K562 (cell line): ENCODE measurements around the gene IGLL1. TPM values are rescaled to one million over a fixed set of nuclear protein-coding genes. Genes with fewer than 3 reads are reported as not detected.

Experiments
- ATAC-seq: fragments of 200-7000 bp; cut with Tn5 transposase; 3 replicates; pipeline ENCODE4 v1.9.1; 2020; ENCODE audit warnings: moderate library complexity
- BruUV-seq: library from RNA; stranded (reverse); fragments of 400-500 nt; replicated peaks from 2 replicates; lab custom pipeline; 2021; lab: Mats Ljungman, UMichigan
- CTCF ChIA-PET: fragments of 300-600 bp; formaldehyde crosslinking; extraction: SDS; loops from one replicate; lab custom pipeline; 2021; ENCODE audit warnings: low intra/inter-chr PET ratio; lab: Yijun Ruan, JAX
- POLR2A ChIA-PET: fragments of 300-600, 350-650 bp; sonication (Branson Sonifier 250); formaldehyde crosslinking; extraction: SDS; loops from one replicate; lab custom pipeline; 2021; ENCODE audit warnings: antibody characterized with exemption, inconsistent platforms; lab: Yijun Ruan, JAX
- DNase-seq, 4 experiments: peaks; one replicate each; pipeline versions ENCODE4 v3.0.0 to v3.0.0-alpha.2; 2011 to 2018; ENCODE audit warnings: low spot score in 3 of 4, mixed read lengths in 3 of 4; ENCODE audit errors: extremely low read depth in 1 of 4
- FAIRE-seq: peaks from 2 replicates; lab custom pipeline; 2011; peaks lifted over from hg19 to GRCh38; lab: Jason Lieb, UNC
- H2AFZ ChIP-seq: 2 replicates; pipeline ENCODE4 v1.6.0; 2011; ENCODE audit warnings: low read depth, low read length, control low read depth, inconsistent platforms
- H3K27ac ChIP-seq: fragments of 200-600 bp; 3 replicates; pipeline ENCODE4 v1.8.0; 2011; ENCODE audit warnings: low read depth, mild to moderate bottlenecking, control low read depth, inconsistent platforms, low read length, moderate library complexity, mixed read lengths; ENCODE audit errors: extremely low read depth
- H3K27me3 ChIP-seq, 2 experiments: fragments of 300-600 bp in 1 of 2; 2 replicates in 1 of 2; 3 replicates in 1 of 2; pipeline versions ENCODE4 v1.6.0 to v1.8.0; 2011; ENCODE audit warnings: inconsistent platforms in 2 of 2, low read length in 2 of 2, mild to moderate bottlenecking in 1 of 2, mixed read lengths in 1 of 2, moderate library complexity in 1 of 2; ENCODE audit not compliant: control insufficient read depth in 2 of 2, insufficient read depth in 2 of 2
- H3K36me3 ChIP-seq: fragments of 300-600 bp; 3 replicates; pipeline ENCODE4 v1.8.0; 2011; ENCODE audit warnings: mild to moderate bottlenecking, low read length, inconsistent platforms; ENCODE audit not compliant: control insufficient read depth, insufficient read depth
- H3K4me1 ChIP-seq, 2 experiments: fragments of 200-600 bp in 1 of 2; replicated peaks in 1 of 2; 2 replicates in 1 of 2; 3 replicates in 1 of 2; pipeline versions ENCODE4 v1.5.1 to v1.8.0; 2011; ENCODE audit warnings: inconsistent platforms in 2 of 2, low read length in 2 of 2, mild to moderate bottlenecking in 1 of 2, mixed read lengths in 1 of 2, moderate library complexity in 1 of 2; ENCODE audit not compliant: control insufficient read depth in 2 of 2, insufficient read depth in 2 of 2
- H3K4me2 ChIP-seq: 2 replicates; pipeline ENCODE4 v1.6.1; 2011; ENCODE audit warnings: low read length, control low read depth, inconsistent platforms, mixed read lengths; ENCODE audit not compliant: insufficient read depth
- H3K4me3 ChIP-seq: fragments of 200-600 bp; sonication (generic), shearing (Covaris generic); 2 replicates; pipeline ENCODE4 v1.5.1; 2016; ENCODE audit warnings: control low read depth, inconsistent platforms
- H3K79me2 ChIP-seq: fragments of 200-600 bp; 3 replicates; pipeline ENCODE4 v1.8.0; 2011; ENCODE audit warnings: low read length, inconsistent platforms; ENCODE audit not compliant: control insufficient read depth, insufficient read depth
- H3K9ac ChIP-seq, 2 experiments: 2 replicates each; pipeline versions ENCODE4 v1.6.0 to v1.6.1; 2011; ENCODE audit warnings: low read depth in 2 of 2, low read length in 2 of 2, control low read depth in 1 of 2, inconsistent platforms in 1 of 2, mild to moderate bottlenecking in 1 of 2, mixed read lengths in 1 of 2; ENCODE audit not compliant: insufficient read depth in 1 of 2
- H3K9me1 ChIP-seq: one replicate; pipeline ENCODE4 v1.6.0; 2011; ENCODE audit warnings: inconsistent platforms, mild to moderate bottlenecking, low read length, moderate library complexity; ENCODE audit not compliant: control insufficient read depth, insufficient read depth
- H3K9me3 ChIP-seq: replicated peaks from 2 replicates; pipeline ENCODE4 v1.5.1; 2011; ENCODE audit warnings: low read depth, low read length, inconsistent platforms; ENCODE audit not compliant: control insufficient read depth, insufficient read depth
- H4K20me1 ChIP-seq: replicated peaks from 2 replicates; pipeline ENCODE4 v1.6.1; 2011; ENCODE audit warnings: low read length, inconsistent platforms, mixed read lengths; ENCODE audit not compliant: control insufficient read depth, insufficient read depth
- CBX2 ChIP-seq: fragments of 200-600 bp; sonication (generic); IDR thresholded peaks from one replicate; pipeline ENCODE4 v1.6.1; 2012; ENCODE audit warnings: mild to moderate bottlenecking, low read length, inconsistent platforms; ENCODE audit not compliant: insufficient read depth, poor library complexity, severe bottlenecking
- DNMT1 ChIP-seq: fragments of 450-650 bp; IDR thresholded peaks from 2 replicates; pipeline ENCODE4 v1.6.1; 2016; ENCODE audit warnings: antibody characterized with exemption, mild to moderate bottlenecking
- EHMT2 ChIP-seq: fragments of 450-650 bp; IDR thresholded peaks from 2 replicates; pipeline ENCODE4 v1.6.1; 2018; ENCODE audit warnings: antibody characterized with exemption
- KLF16 ChIP-seq: IDR thresholded peaks from 2 replicates; pipeline ENCODE4 v1.6.1; 2016; ENCODE audit warnings: antibody characterized with exemption
- PHB ChIP-seq: fragments of 250-450 bp; sonication (Bioruptor Pico); IDR thresholded peaks from 2 replicates; pipeline ENCODE4 v1.5.0; 2021
- POU5F1 ChIP-seq: fragments of 150-350 bp; IDR thresholded peaks from 2 replicates; pipeline ENCODE4 v1.6.1; 2014; ENCODE audit warnings: borderline replicate concordance, low read length, low read depth, mild to moderate bottlenecking; ENCODE audit not compliant: partially characterized antibody
- RHOXF2B ChIP-seq: fragments of 250-450 bp; sonication (Bioruptor Pico); conservative IDR thresholded peaks from 2 replicates; pipeline ENCODE4 v1.5.1; 2021
- ZNF347 ChIP-seq: fragments of 450-650 bp; formaldehyde crosslinking; IDR thresholded peaks from 2 replicates; pipeline ENCODE4 v1.4.0; 2020; ENCODE audit warnings: low read depth, mild to moderate bottlenecking, moderate library complexity
- ZNF668 ChIP-seq: fragments of 250-450 bp; sonication (Bioruptor Pico); IDR thresholded peaks from 2 replicates; pipeline ENCODE4 v1.8.0; 2022; ENCODE audit warnings: mild to moderate bottlenecking, inconsistent platforms
- WGBS: fragments of 100-300 bp; shearing (Covaris generic); methylation state at CpG from one replicate; pipeline ENCODE4 v1.1.6; 2016; ENCODE audit warnings: low coverage, mixed read lengths; ENCODE audit not compliant: insufficient coverage; ENCODE audit errors: missing lambda C conversion rate; 5-methylcytosine and 5-hydroxymethylcytosine counted together
- in situ Hi-C: fragments of 300-500 bp; cut with MboI; formaldehyde crosslinking; loops from 4 replicates; pipeline ENCODE4 v1.15.0; 2018; ENCODE audit warnings: inconsistent platforms, mixed read lengths
- intact Hi-C: fragments of 100-400 bp; cut with micrococcal nuclease; formaldehyde crosslinking; loops from 2 replicates; pipeline ENCODE4 v1.14.2; 2022
- polyA plus RNA-seq, 8 experiments: library from polyadenylated mRNA; depleted of rRNA in 4 of 8; stranded (reverse) in 5 of 8; unstranded in 3 of 8; fragments of >200 nt; fragmentation: Nextera tagmentation in 2 of 8; fragmentation: Illumina TruSeq in 1 of 8; extraction: Ambion mirVana in 2 of 8; extraction: Trizol in 1 of 8; gene quantifications; 2 replicates each; pipeline versions ENCODE4 v1.2.1 to v1.2.3, GENCODE V29; 2011 to 2014; ENCODE audit warnings: inconsistent platforms in 1 of 8, missing spikeins in 1 of 8
- total RNA-seq, 7 experiments: library from RNA; depleted of rRNA in 6 of 7; stranded (reverse); fragments of >200 nt in 6 of 7; fragmentation: Illumina TruSeq in 2 of 7; extraction: Trizol in 2 of 7; gene quantifications; 2 replicates each; pipeline versions ENCODE4 v1.2.1 to v1.2.3, GENCODE V29; 2011 to 2021; ENCODE audit warnings: low replicate concordance in 1 of 7
- TF ChIP-seq, protein P1 (sequence below), 2 experiments: fragments of 450-650 bp; IDR thresholded peaks; 2 replicates each; pipeline ENCODE4 v1.6.1; 2016

The IGLL1 gene
- total and polyA plus RNA-seq, 9 of the 15 experiments (the other 6 are each of a cell fraction or from before 2014, with no cell fraction given), result 0.10 to 0.32 (median 0.20) TPM; not detected in 6

GRCh38 chr22:23571486-23571885 lies 8.6 kb downstream of the IGLL1 start:
- no peak for FAIRE-seq
- Histone ChIP-seq H3K9me1 (no peaks in the 10 kb centered on the region), H3K27me3 (peaks cover 0 to 11% of the 10 kb centered on the region in 2 experiments; a peak in 2 of 5 replicates), H3K9me3 (no peaks in the 10 kb centered on the region), H3K79me2 (no peaks in the 10 kb centered on the region), H3K4me2 (no peak overlapping the region), H3K4me1 (no peaks in the 10 kb centered on the region; a peak in 2 of 5 replicates), H3K27ac (no peak overlapping the region), H3K4me3 (no peak overlapping the region), H4K20me1 (no peaks in the 10 kb centered on the region), H3K36me3 (no peaks in the 10 kb centered on the region), H2AFZ (no peak overlapping the region), H3K9ac (no peak overlapping the region)
- intact Hi-C loops, result no loop called here
- in situ Hi-C loops, result no loop called here
- TF ChIP-seq CBX2 (no peak), ZNF668 (no peak), PHB (CRISPR knock-in tag) (no peak), POU5F1 (no peak), RHOXF2B (CRISPR knock-in tag) (no peak)
- CTCF ChIA-PET, result no interaction called here
- WGBS, result 11% methylated on average over 4 of the region's 4 CpGs
- no peak for ATAC-seq
- no TSS peak for BruUV-seq
- no peak for DNase-seq
- POLR2A ChIA-PET, result no interaction called here

GRCh38 chr22:23570681-23571080 lies 9.4 kb downstream of the IGLL1 start:
- WGBS, result 37% methylated on average over 6 of the region's 8 CpGs
- FAIRE-seq, result no peak
- intact Hi-C loops, result no loop called here
- ChIA-PET POLR2A (no interaction called here), CTCF (no interaction called here)
- H3K4me3 ChIP-seq, result no peak overlapping the region
- no peaks in the 10 kb centered on the region for H4K20me1 ChIP-seq
- H3K9me1 ChIP-seq, result no peaks in the 10 kb centered on the region
- no peaks in the 10 kb centered on the region for H3K36me3 ChIP-seq
- no peak overlapping the region for H2AFZ ChIP-seq
- H3K27ac ChIP-seq, result no peak overlapping the region
- ATAC-seq, result no peak
- no peak overlapping the region for H3K4me2 ChIP-seq
- DNase-seq, result no peak
- in situ Hi-C loops, result no loop called here
- no peaks in the 10 kb centered on the region for H3K9me3 ChIP-seq
- no peaks in the 10 kb centered on the region for H3K79me2 ChIP-seq
- H3K9ac ChIP-seq, result no peak overlapping the region
- peaks cover 0 to 15% of the 10 kb centered on the region in 2 experiments; a peak in 3 of 5 replicates for H3K27me3 ChIP-seq
- TF ChIP-seq ZNF347 (CRISPR knock-in tag) (no peak), DNMT1 (no peak), EHMT2 (no peak), KLF16 (no peak)
- TF ChIP-seq, protein P1, sequence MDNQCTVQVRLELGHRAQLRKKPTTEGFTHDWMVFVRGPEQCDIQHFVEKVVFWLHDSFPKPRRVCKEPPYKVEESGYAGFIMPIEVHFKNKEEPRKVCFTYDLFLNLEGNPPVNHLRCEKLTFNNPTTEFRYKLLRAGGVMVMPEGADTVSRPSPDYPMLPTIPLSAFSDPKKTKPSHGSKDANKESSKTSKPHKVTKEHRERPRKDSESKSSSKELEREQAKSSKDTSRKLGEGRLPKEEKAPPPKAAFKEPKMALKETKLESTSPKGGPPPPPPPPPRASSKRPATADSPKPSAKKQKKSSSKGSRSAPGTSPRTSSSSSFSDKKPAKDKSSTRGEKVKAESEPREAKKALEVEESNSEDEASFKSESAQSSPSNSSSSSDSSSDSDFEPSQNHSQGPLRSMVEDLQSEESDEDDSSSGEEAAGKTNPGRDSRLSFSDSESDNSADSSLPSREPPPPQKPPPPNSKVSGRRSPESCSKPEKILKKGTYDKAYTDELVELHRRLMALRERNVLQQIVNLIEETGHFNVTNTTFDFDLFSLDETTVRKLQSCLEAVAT (IDR thresholded peaks at IDR 0.05), result no peak
- peaks cover 0 to 6% of the 10 kb centered on the region in 2 experiments; a peak in 2 of 5 replicates for H3K4me1 ChIP-seq
- no TSS peak for BruUV-seq
